D721Med (cell line): ENCODE measurements around the gene SNAI1.

Experiments used
- DNase-seq: peaks from one replicate; pipeline ENCODE4 v3.0.0; 2011; ENCODE audit warnings: low spot score; ENCODE audit not compliant: insufficient read length
- FAIRE-seq: peaks from 2 replicates; lab custom pipeline; 2011; peaks lifted over from hg19 to GRCh38; lab: Jason Lieb, UNC
- CTCF ChIP-seq: IDR thresholded peaks from 2 replicates; pipeline ENCODE4 v1.5.1; 2012; ENCODE audit warnings: mild to moderate bottlenecking, control low read depth; ENCODE audit not compliant: insufficient read depth; ENCODE audit errors: missing control alignments

Gene SNAI1

GRCh38 chr20:50037123-50037522 is 54.3 kb downstream of the SNAI1 start:
- no peak for FAIRE-seq
- TF ChIP-seq CTCF: no peak
- no peak for DNase-seq

- FAIRE-seq: no peak
- no peak for TF ChIP-seq CTCF
Measured at GRCh38 chr20:50037575-50037974, 54.8 kb downstream of the SNAI1 start.

DNA sequence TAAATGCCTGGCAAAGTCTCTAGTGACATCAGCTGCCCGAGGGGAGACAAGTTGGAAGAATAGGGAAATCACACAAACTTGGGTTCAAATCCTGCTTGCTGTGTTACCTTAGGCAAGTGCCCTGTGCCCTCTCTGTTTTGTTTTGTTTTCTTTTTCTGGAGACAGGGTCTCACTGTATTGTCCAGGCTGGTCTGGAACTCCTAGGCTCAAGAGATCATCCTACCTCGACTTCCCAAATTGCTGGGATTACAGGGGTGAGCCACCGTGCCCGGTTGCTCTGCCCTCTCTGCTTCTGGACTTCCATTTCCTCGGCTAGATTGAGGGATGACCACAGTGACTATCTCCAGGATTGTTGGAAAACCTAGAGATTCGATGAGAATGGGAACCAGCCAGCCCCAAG is 55.4 kb downstream of the SNAI1 start:
- no peak for TF ChIP-seq CTCF
- no peak for DNase-seq
- no peak for FAIRE-seq

More at GRCh38 chr20:50037575-50037974, 54.8 kb downstream of the SNAI1 start:
- no peak for DNase-seq
